Activated CD8-positive, alpha-beta memory T cell treated with anti-CD3 and anti-CD28 coated beads, Interleukin-2, amount 50 U/mL, for 1 hour (primary cell): ENCODE results near the gene RPGRIP1.
"Not testable (repeated sequence)": the region's sequence is repeated elsewhere in the genome, so short reads cannot be mapped to it uniquely, and the experiment has no call there.

Source experiments
- DNase-seq: peaks from one replicate; pipeline ENCODE4 v3.0.0-alpha.2; 2020; ENCODE audit errors: extremely low read depth

The RPGRIP1 gene

GRCh38 chr14:21258005-21258888 lies 21.6 kb upstream of the RPGRIP1 start:
- DNase-seq: no peak

DNA sequence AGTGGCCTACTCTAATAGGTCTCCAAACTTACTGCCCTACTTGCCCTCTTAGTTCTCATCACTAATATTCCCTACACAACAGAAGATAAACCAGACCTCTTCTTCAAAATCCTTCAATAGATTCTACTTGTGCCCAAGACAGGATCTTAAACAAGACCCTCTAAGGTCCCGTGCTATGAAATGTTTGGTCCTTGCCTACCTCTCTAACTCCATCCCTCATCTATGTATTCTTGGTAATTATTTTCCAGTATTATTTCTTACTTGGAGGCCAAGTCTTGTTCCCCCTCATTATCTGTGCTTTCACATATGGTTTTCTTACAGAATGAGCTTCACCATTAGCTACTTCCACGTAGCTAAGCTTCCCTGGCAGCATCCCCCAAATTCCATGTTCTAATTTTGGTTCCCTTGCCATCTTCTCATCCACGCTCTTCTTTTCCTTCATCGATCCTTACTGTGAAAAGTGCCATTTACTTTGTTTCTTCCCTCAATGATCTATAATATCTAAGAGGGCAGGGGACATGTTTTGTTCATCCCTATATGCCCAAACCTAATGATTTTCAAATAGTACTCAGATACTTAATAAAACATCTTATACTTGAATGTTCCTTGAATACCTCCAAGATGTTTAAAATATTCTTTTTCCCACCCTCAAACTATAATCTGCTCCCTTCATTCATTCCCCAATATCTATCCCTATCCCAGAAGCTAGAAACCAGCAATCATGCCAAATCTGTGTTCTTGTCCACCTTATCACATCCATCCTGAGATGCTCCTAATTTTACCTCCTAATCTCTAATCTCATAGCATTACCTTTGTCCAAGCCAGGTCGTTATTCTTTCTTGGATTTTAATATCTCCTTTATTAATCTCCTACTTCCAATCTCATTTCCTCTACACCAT lies 20.7 kb upstream of the RPGRIP1 start:
- no peak for DNase-seq

GRCh38 chr14:21261824-21262223 lies 18.1 kb upstream of the RPGRIP1 start:
- no peak for DNase-seq

- DNase-seq: no peak
Measured at GRCh38 chr14:21262410-21262809, 17.5 kb upstream of the RPGRIP1 start.

DNA sequence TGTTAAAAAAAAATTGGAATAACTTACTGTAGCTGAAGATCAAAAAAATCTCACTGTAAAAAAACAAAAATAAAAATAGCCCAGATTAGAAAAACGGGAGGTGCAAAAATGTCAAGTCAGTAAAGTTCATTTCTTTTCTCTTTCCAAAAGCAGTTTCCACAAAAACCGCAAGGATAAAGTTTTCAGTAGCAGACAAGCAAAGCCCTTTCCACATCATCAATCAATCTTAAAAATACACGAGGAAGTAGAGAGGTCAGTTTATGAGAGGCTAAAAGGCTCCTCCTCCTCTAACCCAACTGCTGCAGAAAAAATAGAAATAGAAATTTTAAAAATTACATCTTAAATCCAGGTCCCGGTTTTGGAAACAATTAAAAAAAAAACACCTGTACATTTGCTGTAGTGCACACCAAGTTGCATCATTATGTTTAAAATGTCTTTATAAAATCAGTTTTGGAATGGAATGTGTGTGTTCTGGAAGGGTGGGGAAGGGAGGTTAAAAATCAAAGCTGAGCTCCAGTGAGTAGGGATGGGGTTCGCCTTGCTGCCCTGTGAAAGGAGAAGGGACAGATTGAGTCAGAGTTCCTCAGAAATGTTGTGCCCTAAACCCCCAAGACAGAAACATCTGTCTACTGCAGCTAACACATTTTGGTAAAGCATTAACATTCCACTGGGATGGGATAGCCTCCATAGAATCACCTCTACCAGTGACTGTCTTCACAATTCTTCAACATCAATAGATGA lies 16.4 kb upstream of the RPGRIP1 start:
- DNase-seq: no peak

- no peak for DNase-seq
Measured at GRCh38 chr14:21264025-21264801, 15.7 kb upstream of the RPGRIP1 start.

DNA sequence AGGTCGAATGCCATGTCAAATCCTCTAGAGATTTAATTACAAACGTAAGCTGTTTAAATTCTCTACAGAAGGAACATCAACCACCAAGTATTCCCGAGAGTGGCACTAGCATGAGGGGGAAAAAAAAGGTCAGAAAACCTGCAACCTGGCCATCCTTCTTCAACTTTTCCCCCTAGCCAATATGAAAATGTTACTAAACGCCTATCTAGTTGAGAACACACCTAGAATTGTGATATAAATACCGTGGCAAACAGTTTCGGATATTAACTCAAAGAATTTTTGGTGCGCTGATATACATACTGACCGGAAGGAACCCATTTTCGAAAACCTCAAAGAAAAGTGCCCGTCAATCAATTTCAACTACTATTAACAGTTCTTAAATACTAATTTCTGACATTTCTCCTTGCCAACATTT lies 12.4 kb upstream of the RPGRIP1 start:
- no peak for DNase-seq

- no peak for DNase-seq
Measured at GRCh38 chr14:21267886-21268616, 11.8 kb upstream of the RPGRIP1 start.

GRCh38 chr14:21268617-21269251 lies 11.1 kb upstream of the RPGRIP1 start:
- DNase-seq: no peak

GRCh38 chr14:21269252-21270046 lies 10.4 kb upstream of the RPGRIP1 start, which contains the start of gene HNRNPC:
TSS of gene HNRNPC (minus strand) at chr14:21269442. CDS start at chr14:21234193, 35,249 bp downstream.
- peak; percentile 100 for DNase-seq

DNA sequence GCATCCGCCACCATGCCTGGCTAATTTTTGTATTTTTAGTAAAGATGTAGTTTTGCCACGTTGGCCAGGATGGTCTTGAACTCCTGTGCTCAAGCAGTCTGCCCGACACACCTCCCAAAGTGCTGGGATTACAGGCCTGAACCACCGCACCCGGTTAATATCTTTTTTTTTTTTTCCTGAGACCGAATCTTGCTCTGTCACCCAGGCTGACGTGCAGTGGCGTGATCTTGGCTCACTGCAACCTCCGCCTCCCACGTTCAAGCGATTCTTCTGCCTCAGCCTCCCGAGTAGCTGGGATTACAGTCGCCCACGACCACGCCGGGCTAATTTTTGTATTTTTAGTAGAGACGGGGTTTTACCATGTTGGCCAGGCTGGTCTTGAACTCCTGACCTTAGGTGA lies 7.2 kb upstream of the RPGRIP1 start:
- DNase-seq: not testable (repeated sequence)

GRCh38 chr14:21275261-21275858 lies 4.5 kb upstream of the RPGRIP1 start:
- no peak for DNase-seq

DNA sequence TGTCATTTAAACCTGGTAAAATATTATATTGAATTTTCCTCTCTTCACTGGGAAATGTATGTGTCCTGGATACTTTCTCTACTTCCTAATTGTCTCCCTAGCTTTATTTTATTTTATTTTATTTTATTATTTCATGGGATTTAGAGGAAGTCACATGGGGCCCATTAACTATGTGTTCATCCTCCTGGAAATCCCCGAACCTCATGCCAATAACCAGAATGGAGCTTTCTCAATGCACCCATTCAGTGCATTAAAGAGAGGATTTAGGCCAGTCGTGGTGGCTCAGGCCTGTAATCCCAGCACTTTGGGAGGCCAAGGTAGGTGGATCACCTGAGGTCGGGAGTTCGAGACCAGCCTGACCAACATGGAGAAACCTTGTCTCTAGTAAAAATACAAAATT lies 1.3 kb upstream of the RPGRIP1 start:
- no peak for DNase-seq

GRCh38 chr14:21281917-21282316 lies 2.0 kb downstream of the RPGRIP1 start:
- DNase-seq: not testable (repeated sequence)

DNA sequence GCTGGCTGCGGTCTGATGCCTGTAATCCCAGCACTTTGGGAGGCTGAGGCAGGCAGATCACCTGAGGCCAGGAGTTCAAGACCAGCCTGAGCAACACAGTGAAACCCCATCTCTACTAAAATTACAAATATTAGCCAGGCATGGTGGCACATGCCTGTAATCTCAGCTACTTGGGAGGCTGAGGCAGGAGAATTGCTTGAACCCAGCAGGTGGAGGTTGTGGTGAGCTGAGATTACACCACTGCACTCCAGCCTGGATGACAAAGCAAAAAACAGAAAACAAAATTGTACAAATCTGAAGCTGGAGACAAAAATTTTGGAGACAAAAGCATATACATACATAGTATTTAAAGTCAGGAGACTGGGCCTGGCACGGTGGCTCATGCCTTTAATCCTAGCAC lies 6.6 kb downstream of the RPGRIP1 start:
- not testable (repeated sequence) for DNase-seq

GRCh38 chr14:21287168-21287567 lies 7.3 kb downstream of the RPGRIP1 start:
- no peak for DNase-seq

DNA sequence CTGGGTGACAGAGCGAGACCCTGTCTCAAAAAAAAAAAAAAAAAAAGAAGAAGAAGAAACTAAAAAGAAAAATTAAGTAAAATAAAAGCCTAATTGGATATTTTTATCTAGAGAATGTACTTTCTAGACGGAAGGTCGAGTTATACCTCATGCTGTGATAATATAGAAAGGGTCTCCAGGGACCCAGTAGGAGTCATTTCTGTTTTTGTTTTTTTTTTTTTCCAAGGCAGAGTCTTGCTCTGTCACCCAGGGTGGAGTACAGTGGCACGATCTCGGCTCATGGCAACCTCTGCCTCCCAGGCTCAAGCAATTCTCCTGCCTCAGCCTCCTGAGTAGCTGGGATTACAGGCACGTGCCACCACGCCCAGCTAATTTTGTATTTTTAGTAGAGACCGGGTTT lies 14.1 kb downstream of the RPGRIP1 start:
- not testable (repeated sequence) for DNase-seq

- DNase-seq: no peak
Measured at GRCh38 chr14:21298358-21298757, 18.5 kb downstream of the RPGRIP1 start.
